Uterus (tissue), 2 donors: ENCODE data around the gene ATP8B1.

Source experiments
- CTCF ChIP-seq, 4 experiments: fragments of 200-600 bp in 2 of 4; fragments of 450-650 bp in 2 of 4; sonication (generic) in 2 of 4; IDR thresholded peaks; one replicate each; pipeline ENCODE4 v1.5.1; 2016 to 2019; ENCODE audit warnings: antibody characterized with exemption in 4 of 4, mild to moderate bottlenecking in 2 of 4, moderate library complexity in 1 of 4
- POLR2A ChIP-seq, 2 donors: fragments of 450-650 bp; IDR thresholded peaks; one replicate each; pipeline ENCODE4 v1.6.1; 2016; ENCODE audit warnings: antibody characterized with exemption in 2 of 2, mild to moderate bottlenecking in 1 of 2, moderate library complexity in 1 of 2

GRCh38 chr18:57747809-57748680 lies 55.1 kb downstream of the ATP8B1 start:
- TF ChIP-seq CTCF (IDR thresholded peaks at IDR 0.05) = no peak
- no peak for TF ChIP-seq POLR2A (IDR thresholded peaks at IDR 0.05)
